ENCODE measurements around the gene NPC2.

DNA sequence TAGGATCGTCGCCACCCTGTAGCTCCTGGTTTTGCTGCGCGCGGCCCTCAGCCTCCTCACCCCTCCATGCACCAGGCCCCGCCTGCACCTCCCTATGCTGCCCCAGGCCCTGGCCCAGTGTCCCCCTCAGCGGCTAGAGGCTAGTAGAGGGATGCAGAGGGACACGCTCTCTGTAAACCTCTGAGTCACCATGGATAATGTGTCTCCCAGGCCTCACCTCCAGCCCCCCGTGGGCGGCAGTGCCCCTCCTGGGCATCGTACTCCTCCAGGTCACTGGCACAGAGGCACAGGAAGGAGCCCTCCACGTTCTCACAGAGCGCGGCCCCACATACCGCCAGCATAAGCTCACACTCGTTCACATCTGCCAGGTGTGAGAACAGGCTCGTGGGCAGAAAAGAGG, 12.7 kb upstream of the NPC2 start:
- no peak for TF ChIP-seq POLR2A (IDR thresholded peaks at IDR 0.05; ENCODE audit: low read depth, low read length)
- no peak for TF ChIP-seq POLR2AphosphoS5 (IDR thresholded peaks at IDR 0.05; ENCODE audit: low read depth, low read length)
- no peak for TF ChIP-seq PAX5 (IDR thresholded peaks at IDR 0.05; ENCODE audit: insufficient read depth, low read length, severe bottlenecking)
- TF ChIP-seq SPI1 (IDR thresholded peaks at IDR 0.05; ENCODE audit: low read depth, low read length), result no peak
- no peak for TF ChIP-seq TAF1 (IDR thresholded peaks at IDR 0.05; ENCODE audit: low read depth, low read length)
